Measurements from ENCODE around the gene CNOT2. TPM values are rescaled to one million over a fixed set of nuclear protein-coding genes. Genes with fewer than 3 reads are reported as not detected.

The CNOT2 gene
- total RNA-seq, 1 donor from 2014 or later = 121 TPM

DNA sequence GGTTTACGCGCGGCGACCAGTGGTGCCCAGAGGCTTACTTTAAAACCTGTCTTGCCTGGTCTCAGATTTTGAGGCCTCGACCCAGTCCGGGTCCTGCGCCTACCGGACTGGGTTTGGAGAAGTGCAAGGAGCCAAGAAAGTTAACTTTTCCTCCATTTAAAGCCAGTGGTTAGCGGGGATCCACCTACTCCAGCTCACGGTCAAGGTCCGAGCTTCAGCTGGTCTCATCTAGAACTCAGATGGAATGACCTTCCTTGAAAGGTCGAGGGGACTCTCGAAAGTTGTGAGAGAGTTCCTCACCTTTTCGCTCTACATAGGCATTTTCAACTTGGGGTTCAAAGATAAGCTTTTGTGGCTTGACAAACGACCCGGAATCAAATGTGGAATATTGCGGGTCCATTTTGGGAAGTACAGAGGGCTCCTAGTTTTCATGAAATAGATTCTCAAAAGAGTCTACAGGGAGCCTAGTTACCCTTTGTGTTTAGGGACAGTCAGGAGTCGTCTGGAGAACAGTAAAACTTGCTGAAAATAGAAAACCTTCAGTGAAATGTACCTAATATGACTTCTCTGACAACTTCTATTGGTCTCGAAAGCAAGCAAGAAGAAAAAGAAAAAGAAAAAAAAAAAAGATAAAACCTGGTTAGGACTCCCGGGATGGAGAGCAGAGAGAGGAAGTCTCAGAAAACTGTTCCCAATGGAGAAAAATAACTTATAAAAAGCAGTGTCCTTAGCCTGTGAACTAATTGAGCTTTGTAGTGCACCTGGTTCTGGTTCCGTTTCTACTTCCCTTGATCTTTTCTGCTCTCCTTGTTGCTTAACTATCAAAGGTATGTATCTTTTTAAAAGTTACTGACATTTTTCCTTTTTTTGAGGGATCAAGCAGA is 124.3 kb downstream of the CNOT2 start:
- peaks cover 12% of the 10 kb centered on the region for H3K36me3 Mint-ChIP-seq (ENCODE audit: unreplicated experiment)
- H3K27ac Mint-ChIP-seq (ENCODE audit: unreplicated experiment) = peak overlapping the region; percentile 93
- peak overlapping the region; percentile 94 for H3K4me3 Mint-ChIP-seq (ENCODE audit: unreplicated experiment)
- TF ChIP-seq, protein P1, sequence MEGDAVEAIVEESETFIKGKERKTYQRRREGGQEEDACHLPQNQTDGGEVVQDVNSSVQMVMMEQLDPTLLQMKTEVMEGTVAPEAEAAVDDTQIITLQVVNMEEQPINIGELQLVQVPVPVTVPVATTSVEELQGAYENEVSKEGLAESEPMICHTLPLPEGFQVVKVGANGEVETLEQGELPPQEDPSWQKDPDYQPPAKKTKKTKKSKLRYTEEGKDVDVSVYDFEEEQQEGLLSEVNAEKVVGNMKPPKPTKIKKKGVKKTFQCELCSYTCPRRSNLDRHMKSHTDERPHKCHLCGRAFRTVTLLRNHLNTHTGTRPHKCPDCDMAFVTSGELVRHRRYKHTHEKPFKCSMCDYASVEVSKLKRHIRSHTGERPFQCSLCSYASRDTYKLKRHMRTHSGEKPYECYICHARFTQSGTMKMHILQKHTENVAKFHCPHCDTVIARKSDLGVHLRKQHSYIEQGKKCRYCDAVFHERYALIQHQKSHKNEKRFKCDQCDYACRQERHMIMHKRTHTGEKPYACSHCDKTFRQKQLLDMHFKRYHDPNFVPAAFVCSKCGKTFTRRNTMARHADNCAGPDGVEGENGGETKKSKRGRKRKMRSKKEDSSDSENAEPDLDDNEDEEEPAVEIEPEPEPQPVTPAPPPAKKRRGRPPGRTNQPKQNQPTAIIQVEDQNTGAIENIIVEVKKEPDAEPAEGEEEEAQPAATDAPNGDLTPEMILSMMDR (IDR thresholded peaks at IDR 0.05; ENCODE audit: partially characterized antibody, unreplicated experiment) = no peak
- DNase-seq = no peak
- peaks cover 5% of the 10 kb centered on the region for H3K9me3 Mint-ChIP-seq (ENCODE audit: unreplicated experiment)
- peaks cover 6% of the 10 kb centered on the region for H3K27me3 Mint-ChIP-seq (ENCODE audit: unreplicated experiment)
- peaks cover 9% of the 10 kb centered on the region for H3K4me1 Mint-ChIP-seq (ENCODE audit: low read depth, unreplicated experiment)

DNA sequence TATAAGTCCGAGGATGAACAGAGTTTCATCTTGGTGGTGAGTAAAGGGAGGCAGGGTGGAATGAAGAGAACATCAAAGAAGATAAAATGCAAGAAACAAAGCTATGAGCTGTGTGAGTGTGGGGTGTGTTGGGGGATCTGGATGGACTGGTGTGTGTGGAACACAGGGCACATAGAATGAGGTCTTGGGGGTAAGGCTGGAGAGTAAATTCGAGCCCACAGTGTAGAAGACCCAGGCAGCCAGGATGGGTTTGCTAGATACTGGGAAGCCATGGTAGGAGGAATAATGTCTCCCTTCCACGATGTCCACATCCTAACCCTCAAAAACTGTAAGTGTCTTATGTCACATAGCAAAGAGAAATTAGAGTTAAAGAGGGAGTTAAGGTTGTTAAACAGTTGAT is 129.6 kb downstream of the CNOT2 start:
- TF ChIP-seq, protein P1 (IDR thresholded peaks at IDR 0.05; ENCODE audit: partially characterized antibody, unreplicated experiment) = no peak
- Mint-ChIP-seq H3K4me1 (ENCODE audit: low read depth, unreplicated experiment) (peaks cover 5% of the 10 kb centered on the region), H3K27me3 (ENCODE audit: unreplicated experiment) (peaks cover 3% of the 10 kb centered on the region)

DNA sequence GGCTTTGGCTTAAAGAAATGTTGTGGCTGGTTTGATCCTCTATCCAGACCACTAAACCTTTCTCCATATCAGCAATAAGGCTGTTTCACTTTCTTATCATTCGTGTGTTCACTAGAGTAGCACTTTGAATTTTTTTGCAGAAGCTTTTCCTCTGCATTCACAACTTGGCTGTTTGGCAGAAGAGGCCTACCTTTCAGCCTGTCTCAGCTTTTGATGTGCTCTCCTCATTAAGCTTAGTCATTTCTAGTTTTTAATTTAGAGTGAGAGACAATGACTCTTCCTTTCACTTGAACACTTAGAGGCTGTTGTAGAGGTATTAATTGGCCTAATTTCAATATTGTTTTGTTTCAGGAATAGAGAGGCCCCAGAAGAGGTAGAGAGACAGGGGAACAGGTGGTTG is 136.6 kb downstream of the CNOT2 start:
- TF ChIP-seq, protein P1 (IDR thresholded peaks at IDR 0.05; ENCODE audit: partially characterized antibody, unreplicated experiment) = no peak
- no peak overlapping the region for H3K4me3 Mint-ChIP-seq (ENCODE audit: unreplicated experiment)
- H3K4me1 Mint-ChIP-seq (ENCODE audit: low read depth, unreplicated experiment) = no peaks in the 10 kb centered on the region
- peaks cover 5% of the 10 kb centered on the region for H3K9me3 Mint-ChIP-seq (ENCODE audit: unreplicated experiment)
- no peak for DNase-seq
- no peaks in the 10 kb centered on the region for H3K27me3 Mint-ChIP-seq (ENCODE audit: unreplicated experiment)
- no peak overlapping the region for H3K27ac Mint-ChIP-seq (ENCODE audit: unreplicated experiment)
- peaks cover 22% of the 10 kb centered on the region for H3K36me3 Mint-ChIP-seq (ENCODE audit: unreplicated experiment)

More for the DNA sequence above, 129.6 kb downstream of the CNOT2 start:
- no peak overlapping the region for H3K27ac Mint-ChIP-seq (ENCODE audit: unreplicated experiment)
- no peak overlapping the region for H3K4me3 Mint-ChIP-seq (ENCODE audit: unreplicated experiment)
- DNase-seq = no peak
- H3K9me3 Mint-ChIP-seq (ENCODE audit: unreplicated experiment) = peaks cover 1% of the 10 kb centered on the region
- H3K36me3 Mint-ChIP-seq (ENCODE audit: unreplicated experiment) = peaks cover 16% of the 10 kb centered on the region

DNA sequence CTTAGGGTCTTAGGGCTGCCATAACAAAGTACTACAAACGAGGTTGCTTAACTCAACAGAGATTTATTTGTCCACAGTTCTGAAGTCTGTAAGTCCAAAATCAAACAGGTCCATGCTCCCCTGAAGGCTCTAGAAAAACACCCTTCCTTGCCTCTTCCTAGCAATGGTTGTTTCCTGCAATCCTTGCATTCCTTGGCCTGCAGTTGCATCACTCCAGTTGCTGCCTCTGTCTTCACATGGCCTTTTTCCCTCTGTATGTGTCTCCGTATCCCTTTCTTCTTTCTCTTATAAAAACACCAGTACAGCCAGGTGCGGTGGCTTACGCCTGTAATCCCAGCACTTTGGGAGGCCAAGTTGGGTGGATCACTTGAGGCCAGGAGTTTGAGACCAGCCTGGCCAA is 140.3 kb downstream of the CNOT2 start:
- Mint-ChIP-seq H3K27me3 (ENCODE audit: unreplicated experiment) (no peaks in the 10 kb centered on the region), H3K4me1 (ENCODE audit: low read depth, unreplicated experiment) (no peaks in the 10 kb centered on the region), H3K4me3 (ENCODE audit: unreplicated experiment) (no peak overlapping the region), H3K36me3 (ENCODE audit: unreplicated experiment) (peaks cover 15% of the 10 kb centered on the region), H3K27ac (ENCODE audit: unreplicated experiment) (no peak overlapping the region), H3K9me3 (ENCODE audit: unreplicated experiment) (peaks cover 3% of the 10 kb centered on the region)
- TF ChIP-seq, protein P1 (IDR thresholded peaks at IDR 0.05; ENCODE audit: partially characterized antibody, unreplicated experiment) = no peak
- DNase-seq = no peak

DNA sequence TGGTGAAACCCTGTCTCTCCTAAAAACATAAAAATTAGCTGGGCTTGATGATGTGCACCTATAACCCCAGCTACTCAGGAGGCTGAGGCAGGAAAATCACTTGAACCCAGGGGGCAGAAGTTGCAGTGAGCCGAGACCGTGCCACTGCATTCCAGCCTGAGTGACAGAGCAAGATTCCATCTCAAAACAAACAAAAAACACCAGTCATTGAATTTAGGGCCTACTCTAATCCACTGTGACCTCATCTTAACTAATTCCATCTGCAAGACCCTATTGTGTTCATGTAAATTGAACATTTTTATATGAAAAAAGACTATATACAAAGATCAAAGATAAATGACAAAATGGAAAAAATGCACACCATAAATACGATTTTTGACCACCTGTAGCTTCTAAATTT is 140.7 kb downstream of the CNOT2 start:
- Mint-ChIP-seq H3K4me3 (ENCODE audit: unreplicated experiment) (no peak overlapping the region), H3K27ac (ENCODE audit: unreplicated experiment) (no peak overlapping the region), H3K27me3 (ENCODE audit: unreplicated experiment) (no peaks in the 10 kb centered on the region), H3K4me1 (ENCODE audit: low read depth, unreplicated experiment) (no peaks in the 10 kb centered on the region), H3K36me3 (ENCODE audit: unreplicated experiment) (peaks cover 11% of the 10 kb centered on the region), H3K9me3 (ENCODE audit: unreplicated experiment) (peaks cover 3% of the 10 kb centered on the region)
- no peak for DNase-seq
- TF ChIP-seq, protein P1 (IDR thresholded peaks at IDR 0.05; ENCODE audit: partially characterized antibody, unreplicated experiment) = no peak
